Astrocyte of the cerebellum (primary cell): ENCODE data around the gene NPR2.

Experiments
- DNase-seq: peaks from one replicate; pipeline ENCODE4 v3.0.0-alpha.2; 2011; ENCODE audit warnings: low read depth
- H3K4me3 ChIP-seq: 2 replicates; pipeline ENCODE4 v1.5.1; 2011; ENCODE audit warnings: mild to moderate bottlenecking, low read depth, low read length, moderate library complexity
- CTCF ChIP-seq: IDR thresholded peaks from 2 replicates; pipeline ENCODE4 v1.5.1; 2012; ENCODE audit warnings: low read length, low read depth, moderate library complexity, mild to moderate bottlenecking; ENCODE audit errors: missing control alignments
- in situ Hi-C: cut with HindIII; loops from 2 replicates; pipeline ENCODE4 v1.10.0; 2017; ENCODE audit warnings: low sequenced_read_pairs

Gene NPR2

GRCh38 chr9:35771075-35771433 is 20.3 kb upstream of the NPR2 start:
- TF ChIP-seq CTCF, result no peak
- no peak overlapping the region for H3K4me3 ChIP-seq
- in situ Hi-C loops, result loop anchor here (25.0 kb wide), 1 partner anchor 116 kb away; no protein-coding TSS in a partner anchor
- DNase-seq, result no peak

GRCh38 chr9:35771534-35771933 is 19.9 kb upstream of the NPR2 start:
- TF ChIP-seq CTCF, result no peak
- no peak for DNase-seq
- no peak overlapping the region for H3K4me3 ChIP-seq
- in situ Hi-C loops, result loop anchor here (25.0 kb wide), 1 partner anchor 116 kb away; no protein-coding TSS in a partner anchor

GRCh38 chr9:35771943-35772342 is 19.4 kb upstream of the NPR2 start:
- DNase-seq, result no peak
- in situ Hi-C loops, result loop anchor here (25.0 kb wide), 1 partner anchor 115 kb away; no protein-coding TSS in a partner anchor
- no peak overlapping the region for H3K4me3 ChIP-seq
- no peak for TF ChIP-seq CTCF

- no peak for TF ChIP-seq CTCF
- H3K4me3 ChIP-seq, result no peak overlapping the region
- in situ Hi-C loops, result loop anchor here (25.0 kb wide), 1 partner anchor 112 kb away; no protein-coding TSS in a partner anchor
- no peak for DNase-seq
These were observed 16.3 kb upstream of the NPR2 start for GRCh38 chr9:35774907-35775635.

GRCh38 chr9:35776018-35776417 is 15.4 kb upstream of the NPR2 start:
- no peak overlapping the region for H3K4me3 ChIP-seq
- DNase-seq, result no peak
- in situ Hi-C loops, result no loop called here
- no peak for TF ChIP-seq CTCF

GRCh38 chr9:35778496-35778895 is 12.9 kb upstream of the NPR2 start:
- H3K4me3 ChIP-seq, result no peak overlapping the region
- DNase-seq, result no peak
- TF ChIP-seq CTCF, result no peak
- in situ Hi-C loops, result no loop called here

GRCh38 chr9:35781066-35781465 is 10.3 kb upstream of the NPR2 start:
- in situ Hi-C loops, result no loop called here
- DNase-seq, result no peak
- TF ChIP-seq CTCF, result no peak

More at GRCh38 chr9:35781066-35781465, 10.3 kb upstream of the NPR2 start:
- H3K4me3 ChIP-seq, result no peak overlapping the region
